Transverse colon (tissue), 4 donors: Measurements from ENCODE around the gene SLC38A10. TPM values are rescaled to one million over a fixed set of nuclear protein-coding genes. Genes with fewer than 3 reads are reported as not detected.

ENCODE experiments used
- DNase-seq: peaks from one replicate; pipeline ENCODE4 v3.0.0-alpha.2; 2019
- H3K27ac ChIP-seq, 4 donors: fragments of 200-600 bp; sonication (generic); 2 replicates each; pipeline ENCODE4 v1.5.1; 2016 to 2018; ENCODE audit warnings: inconsistent platforms in 4 of 4
- H3K27me3 ChIP-seq: fragments of 200-600 bp; sonication (generic); 2 replicates; pipeline ENCODE4 v1.5.1; 2017; ENCODE audit warnings: inconsistent platforms
- H3K36me3 ChIP-seq, 4 donors: fragments of 200-600 bp; sonication (generic); 2 replicates each; pipeline ENCODE4 v1.5.1; 2017 to 2019; ENCODE audit warnings: inconsistent platforms in 4 of 4
- H3K4me1 ChIP-seq, 4 donors: fragments of 200-600 bp; sonication (generic); 2 replicates each; pipeline ENCODE4 v1.5.1; 2017 to 2020; ENCODE audit warnings: inconsistent platforms in 4 of 4
- H3K4me3 ChIP-seq, 4 donors: fragments of 200-600 bp; sonication (generic); 1 replicate in 1 of 4; 2 replicates in 3 of 4; pipeline versions ENCODE4 v1.5.1 to v1.6.1; 2017 to 2019; ENCODE audit warnings: inconsistent platforms in 4 of 4
- H3K9me3 ChIP-seq, 2 donors: fragments of 200-600 bp; sonication (generic); 2 replicates each; pipeline ENCODE4 v1.5.1; 2017 to 2019; ENCODE audit warnings: inconsistent platforms in 2 of 2
- CTCF ChIP-seq, 5 experiments: fragments of 200-600 bp in 3 of 5; fragments of 450-650 bp in 2 of 5; sonication (generic) in 3 of 5; IDR thresholded peaks; 1 replicate in 2 of 5; 2 replicates in 3 of 5; pipeline ENCODE4 v1.5.1; 2016 to 2017; ENCODE audit warnings: antibody characterized with exemption in 5 of 5, inconsistent platforms in 3 of 5, mild to moderate bottlenecking in 2 of 5, moderate library complexity in 1 of 5
- EP300 ChIP-seq: sonication (generic); formaldehyde crosslinking; IDR thresholded peaks from one replicate; pipeline ENCODE4 v1.6.1; 2017; ENCODE audit warnings: antibody characterized with exemption, low read depth
- POLR2A ChIP-seq: fragments of 450-650 bp; IDR thresholded peaks from one replicate; pipeline ENCODE4 v1.6.1; 2016; ENCODE audit warnings: antibody characterized with exemption, mild to moderate bottlenecking, moderate library complexity
- POLR2AphosphoS5 ChIP-seq, 3 donors: sonication (generic); formaldehyde crosslinking; IDR thresholded peaks; one replicate each; pipeline ENCODE4 v1.6.1; 2016; ENCODE audit warnings: antibody characterized with exemption in 3 of 3
- WGBS, 2 donors: methylation state at CpG; one replicate each; pipeline ENCODE4 v1.1.5; 2018; ENCODE audit warnings: low coverage in 1 of 2; 5-methylcytosine and 5-hydroxymethylcytosine counted together
- in situ Hi-C, 4 donors: fragments of 200-750 bp; cut with MboI; loops; one replicate each; pipeline versions ENCODE4 v1.15.0 to v1.15.1; 2017; ENCODE audit warnings: low sequenced_read_pairs in 3 of 4, low pct_ligation_motif_present in 1 of 4, low pct_unique_long_range_greater_than_20kb in 1 of 4
- intact Hi-C: fragments of 100-400 bp; cut with DNase I; formaldehyde crosslinking; loops from one replicate; pipeline ENCODE4 v1.15.1; 2023; ENCODE audit warnings: low total_unique reads
- total RNA-seq, 4 donors: library from RNA; depleted of rRNA; stranded (reverse); fragments of >200 nt; gene quantifications; one replicate each; pipeline ENCODE4 v1.1.0, GENCODE V29; 2016

Gene SLC38A10
- total RNA-seq, 4 donors from 2014 or later: 94.9 to 113 (median 98.9) TPM

- TF ChIP-seq POLR2AphosphoS5 (IDR thresholded peaks at IDR 0.05) (no peak), EP300 (no peak), CTCF (IDR thresholded peaks at IDR 0.05) (no peak), POLR2A (no peak)
Measured at GRCh38 chr17:81270279-81270678, 24.8 kb downstream of the SLC38A10 start.

GRCh38 chr17:81267390-81268067 lies 27.6 kb downstream of the SLC38A10 start:
- Histone ChIP-seq H3K9me3 (no peaks in the 10 kb centered on the region), H3K27me3 (no peaks in the 10 kb centered on the region), H3K4me1 (no peaks in the 10 kb centered on the region), H3K27ac (no peak overlapping the region), H3K4me3 (no peak overlapping the region), H3K36me3 (peaks cover 0 to 41% (median 7%) of the 10 kb centered on the region in 4 donors)
- intact Hi-C loops: no loop called here
- in situ Hi-C loops: loop anchor here in 3 of 4 donors (25.0 kb wide), 2 partner anchors 220 to 345 kb away; no protein-coding TSS in a partner anchor
- TF ChIP-seq EP300 (no peak), CTCF (IDR thresholded peaks at IDR 0.05) (no peak), POLR2AphosphoS5 (IDR thresholded peaks at IDR 0.05) (no peak), POLR2A (no peak)
- 93% methylated on average over 6 of the region's 6 CpGs; no CpG with 5 or more reads in 1 of the 2 donors for WGBS, 2 donors
- no peak for DNase-seq

More at GRCh38 chr17:81270279-81270678, 24.8 kb downstream of the SLC38A10 start:
- peaks cover 0 to 58% (median 9%) of the 10 kb centered on the region in 4 donors for H3K36me3 ChIP-seq
- H3K27me3 ChIP-seq: no peaks in the 10 kb centered on the region
- no peak overlapping the region for H3K27ac ChIP-seq
- no peaks in the 10 kb centered on the region for H3K4me1 ChIP-seq
- WGBS, 2 donors: 95% methylated on average over 18 of the region's 18 CpGs; no CpG with 5 or more reads in 1 of the 2 donors
- H3K9me3 ChIP-seq: no peaks in the 10 kb centered on the region
- in situ Hi-C loops (loop anchor here in 3 of 4 donors (25.0 kb wide), 2 partner anchors 217 to 342 kb away; no protein-coding TSS in a partner anchor), intact Hi-C loops (no loop called here)
- no peak overlapping the region for H3K4me3 ChIP-seq
- DNase-seq: no peak

GRCh38 chr17:81265576-81265975 lies 29.5 kb downstream of the SLC38A10 start:
- WGBS, 2 donors: 95% methylated on average over 22 of the region's 22 CpGs; no CpG with 5 or more reads in 1 of the 2 donors
- H3K4me1 ChIP-seq: no peaks in the 10 kb centered on the region
- TF ChIP-seq POLR2A (no peak), EP300 (no peak), POLR2AphosphoS5 (IDR thresholded peaks at IDR 0.05) (no peak), CTCF (IDR thresholded peaks at IDR 0.05) (no peak)
- no peaks in the 10 kb centered on the region for H3K9me3 ChIP-seq
- H3K36me3 ChIP-seq: peaks cover 0 to 32% (median 6%) of the 10 kb centered on the region in 4 donors
- in situ Hi-C loops: loop anchor here in 3 of 4 donors (25.0 kb wide), 2 partner anchors 222 to 347 kb away; no protein-coding TSS in a partner anchor
- no peak for DNase-seq
- H3K4me3 ChIP-seq: no peak overlapping the region
- no peaks in the 10 kb centered on the region for H3K27me3 ChIP-seq
- intact Hi-C loops: no loop called here
- no peak overlapping the region for H3K27ac ChIP-seq

- no peak overlapping the region for H3K4me3 ChIP-seq
- peaks cover 0 to 26% (median 11%) of the 10 kb centered on the region in 4 donors for H3K36me3 ChIP-seq
- in situ Hi-C loops (loop anchor here in 3 of 4 donors (25.0 kb wide), 2 partner anchors 223 to 348 kb away; no protein-coding TSS in a partner anchor), intact Hi-C loops (no loop called here)
- no peaks in the 10 kb centered on the region for H3K4me1 ChIP-seq
- WGBS, 2 donors: 93% methylated on average over 12 of the region's 12 CpGs; no CpG with 5 or more reads in 1 of the 2 donors
- DNase-seq: no peak
- no peaks in the 10 kb centered on the region for H3K9me3 ChIP-seq
- no peaks in the 10 kb centered on the region for H3K27me3 ChIP-seq
- no peak for TF ChIP-seq EP300
- no peak for TF ChIP-seq POLR2AphosphoS5 (IDR thresholded peaks at IDR 0.05)
- no peak for TF ChIP-seq CTCF (IDR thresholded peaks at IDR 0.05)
- TF ChIP-seq POLR2A: no peak
- H3K27ac ChIP-seq: no peak overlapping the region
Measured at GRCh38 chr17:81264640-81265039, 30.5 kb downstream of the SLC38A10 start.
